HG02678 (cell line): Measurements from ENCODE around the gene TEX48.

Source experiments
- ATAC-seq: cut with Tn5 transposase; IDR thresholded peaks from one replicate; pipeline ENCODE4 v1.9.1; 2021; ENCODE audit warnings: mild to moderate bottlenecking, moderate library complexity; ENCODE audit not compliant: unreplicated experiment

TEX48 gene

GRCh38 chr9:114694146-114694545, 12.2 kb upstream of the TEX48 start:
- no peak for ATAC-seq

GRCh38 chr9:114693248-114693855, 11.4 kb upstream of the TEX48 start:
- no peak for ATAC-seq

- ATAC-seq: no peak
Observed at GRCh38 chr9:114691956-114692295, 9.9 kb upstream of the TEX48 start.

- peak; percentile 60 for ATAC-seq
Observed at GRCh38 chr9:114691046-114691955, 9.3 kb upstream of the TEX48 start.

- ATAC-seq: no peak
Observed at GRCh38 chr9:114690308-114690707, 8.3 kb upstream of the TEX48 start.

GRCh38 chr9:114689813-114690212, 7.8 kb upstream of the TEX48 start:
- no peak for ATAC-seq

- no peak for ATAC-seq
Observed at GRCh38 chr9:114688909-114689610, 7.1 kb upstream of the TEX48 start.

GRCh38 chr9:114688379-114688778, 6.4 kb upstream of the TEX48 start:
- no peak for ATAC-seq

GRCh38 chr9:114687034-114687433, 5.0 kb upstream of the TEX48 start:
- no peak for ATAC-seq

GRCh38 chr9:114685951-114686350, 4.0 kb upstream of the TEX48 start:
- ATAC-seq: no peak

GRCh38 chr9:114684036-114684435, 2.0 kb upstream of the TEX48 start:
- no peak for ATAC-seq

- ATAC-seq: no peak
Observed at GRCh38 chr9:114682846-114683245, 854 bp upstream of the TEX48 start.

GRCh38 chr9:114680259-114681001, 1.6 kb downstream of the TEX48 start:
- no peak for ATAC-seq

- ATAC-seq: no peak
Observed at GRCh38 chr9:114678795-114679194, 3.2 kb downstream of the TEX48 start.

GRCh38 chr9:114678130-114678529, 3.9 kb downstream of the TEX48 start:
- ATAC-seq: no peak

GRCh38 chr9:114677418-114677817, 4.6 kb downstream of the TEX48 start:
- no peak for ATAC-seq

GRCh38 chr9:114676901-114677300, 5.1 kb downstream of the TEX48 start:
- ATAC-seq: no peak

GRCh38 chr9:114674798-114675540, 7.0 kb downstream of the TEX48 start:
- ATAC-seq: no peak

- no peak for ATAC-seq
Observed at GRCh38 chr9:114674076-114674797, 7.8 kb downstream of the TEX48 start.

- no peak for ATAC-seq
Observed at GRCh38 chr9:114671605-114672004, 10.4 kb downstream of the TEX48 start.
